GM21723 (cell line): ENCODE measurements around the gene C19orf85.
"Not testable (repeated sequence)": the region's sequence is repeated elsewhere in the genome, so short reads cannot be mapped to it uniquely, and the experiment has no call there.

Experiments used
- ATAC-seq: cut with Tn5 transposase; IDR thresholded peaks from one replicate; pipeline ENCODE4 v1.9.1; 2021; ENCODE audit warnings: mild to moderate bottlenecking, moderate library complexity; ENCODE audit not compliant: unreplicated experiment

C19orf85 gene

GRCh38 chr19:55442372-55442961 lies 22.1 kb downstream of the C19orf85 start:
- no peak for ATAC-seq

GRCh38 chr19:55441692-55442321 lies 22.7 kb downstream of the C19orf85 start:
- ATAC-seq: no peak

- ATAC-seq: no peak
Observed at GRCh38 chr19:55441319-55441691, 23.2 kb downstream of the C19orf85 start.

- no peak for ATAC-seq
Observed at GRCh38 chr19:55440411-55441105, 24.0 kb downstream of the C19orf85 start.

- ATAC-seq: no peak
Observed at GRCh38 chr19:55439052-55439451, 25.5 kb downstream of the C19orf85 start.

GRCh38 chr19:55437410-55437809 lies 27.1 kb downstream of the C19orf85 start:
- no peak for ATAC-seq

GRCh38 chr19:55436847-55437246 lies 27.7 kb downstream of the C19orf85 start:
- ATAC-seq: no peak

GRCh38 chr19:55435020-55435419 lies 29.5 kb downstream of the C19orf85 start:
- ATAC-seq: no peak

GRCh38 chr19:55434356-55434919 lies 30.1 kb downstream of the C19orf85 start:
- no peak for ATAC-seq

- no peak for ATAC-seq
Observed at GRCh38 chr19:55433292-55433691, 31.3 kb downstream of the C19orf85 start.

GRCh38 chr19:55432241-55432959 lies 32.2 kb downstream of the C19orf85 start:
- no peak for ATAC-seq

- ATAC-seq: no peak
Observed at GRCh38 chr19:55431183-55431582, 33.4 kb downstream of the C19orf85 start.

- no peak for ATAC-seq
Observed at GRCh38 chr19:55426042-55426441, 38.5 kb downstream of the C19orf85 start.

GRCh38 chr19:55424518-55424917 lies 40.0 kb downstream of the C19orf85 start:
- ATAC-seq: no peak

- no peak for ATAC-seq
Observed at GRCh38 chr19:55423225-55424005, 41.1 kb downstream of the C19orf85 start.

- ATAC-seq: not testable (repeated sequence)
Observed at GRCh38 chr19:55421281-55421680, 43.3 kb downstream of the C19orf85 start.

- no peak for ATAC-seq
Observed at GRCh38 chr19:55419624-55420236, 44.8 kb downstream of the C19orf85 start.

GRCh38 chr19:55419103-55419502 lies 45.4 kb downstream of the C19orf85 start:
- no peak for ATAC-seq

- no peak for ATAC-seq
Observed at GRCh38 chr19:55418185-55418584, 46.4 kb downstream of the C19orf85 start.
